Measurements from ENCODE around the gene ATP8B4. TPM values are rescaled to one million over a fixed set of nuclear protein-coding genes. Genes with fewer than 3 reads are reported as not detected.

Gene ATP8B4
- polyA plus RNA-seq, 1 of the 3 experiments (the other 2 are of a cell fraction), result 0.03 TPM

- no peak overlapping the region for H3K27ac ChIP-seq (ENCODE audit: low read depth in 2 of 2, low read length in 1 of 2)
Measured at GRCh38 chr15:49815526-49815925, 303.5 kb downstream of the ATP8B4 start.

More at GRCh38 chr15:49815526-49815925, 303.5 kb downstream of the ATP8B4 start:
- DNase-seq, result no peak
- Histone ChIP-seq H3K4me1 (ENCODE audit: control insufficient read depth in 1 of 2, insufficient read depth in 2 of 2, low read depth in 1 of 2, low read length in 1 of 2) (no peaks in the 10 kb centered on the region; a peak in 1 of 4 replicates), H3K4me3 (ENCODE audit: low read depth in 2 of 2, low read length in 1 of 2) (no peak overlapping the region), H3K9me3 (no peaks in the 10 kb centered on the region), H4K20me1 (ENCODE audit: insufficient read depth) (no peaks in the 10 kb centered on the region), H2AFZ (ENCODE audit: low read depth) (no peak overlapping the region), H3K4me2 (no peak overlapping the region), H3F3A (replicated peaks; ENCODE audit: insufficient read depth) (no peaks in the 10 kb centered on the region), H3K27me3 (ENCODE audit: insufficient read depth) (no peaks in the 10 kb centered on the region), H3K9me2 (no peaks in the 10 kb centered on the region), H3K9ac (no peak overlapping the region), H3K79me2 (ENCODE audit: insufficient read depth) (no peaks in the 10 kb centered on the region), H3K36me3 (replicated peaks in 1 of 2; ENCODE audit: control insufficient read depth in 1 of 2, insufficient read depth in 2 of 2, low read length in 1 of 2) (no peaks in the 10 kb centered on the region)
- TF ChIP-seq NFIC (IDR thresholded peaks at IDR 0.05; ENCODE audit: borderline replicate concordance) (no peak), TEAD4 (IDR thresholded peaks at IDR 0.05; ENCODE audit: borderline replicate concordance, insufficient read depth) (no peak), RFX5 (IDR thresholded peaks at IDR 0.05; ENCODE audit: low read length) (no peak), CHD2 (IDR thresholded peaks at IDR 0.05; ENCODE audit: low read length, partially characterized antibody) (no peak), ELF1 (IDR thresholded peaks at IDR 0.05) (no peak), TCF12 (IDR thresholded peaks at IDR 0.05) (no peak), RXRA (IDR thresholded peaks at IDR 0.05; ENCODE audit: borderline replicate concordance, low read depth) (no peak), JUND (IDR thresholded peaks at IDR 0.05) (no peak), NRF1 (IDR thresholded peaks at IDR 0.05; ENCODE audit: low read depth, low read length) (no peak), GABPA (IDR thresholded peaks at IDR 0.05; ENCODE audit: low read depth) (no peak), GATA2 (CRISPR knock-in tag; IDR thresholded peaks at IDR 0.05) (no peak), TAF1 (IDR thresholded peaks at IDR 0.05; ENCODE audit: borderline replicate concordance, low read depth, low read length) (no peak), RAD21 (IDR thresholded peaks at IDR 0.05; ENCODE audit: low read length) (no peak), FOXJ3 (CRISPR knock-in tag; IDR thresholded peaks at IDR 0.05) (no peak), SMC3 (IDR thresholded peaks at IDR 0.05; ENCODE audit: low read depth, low read length) (no peak)
- TF ChIP-seq, protein P1, sequence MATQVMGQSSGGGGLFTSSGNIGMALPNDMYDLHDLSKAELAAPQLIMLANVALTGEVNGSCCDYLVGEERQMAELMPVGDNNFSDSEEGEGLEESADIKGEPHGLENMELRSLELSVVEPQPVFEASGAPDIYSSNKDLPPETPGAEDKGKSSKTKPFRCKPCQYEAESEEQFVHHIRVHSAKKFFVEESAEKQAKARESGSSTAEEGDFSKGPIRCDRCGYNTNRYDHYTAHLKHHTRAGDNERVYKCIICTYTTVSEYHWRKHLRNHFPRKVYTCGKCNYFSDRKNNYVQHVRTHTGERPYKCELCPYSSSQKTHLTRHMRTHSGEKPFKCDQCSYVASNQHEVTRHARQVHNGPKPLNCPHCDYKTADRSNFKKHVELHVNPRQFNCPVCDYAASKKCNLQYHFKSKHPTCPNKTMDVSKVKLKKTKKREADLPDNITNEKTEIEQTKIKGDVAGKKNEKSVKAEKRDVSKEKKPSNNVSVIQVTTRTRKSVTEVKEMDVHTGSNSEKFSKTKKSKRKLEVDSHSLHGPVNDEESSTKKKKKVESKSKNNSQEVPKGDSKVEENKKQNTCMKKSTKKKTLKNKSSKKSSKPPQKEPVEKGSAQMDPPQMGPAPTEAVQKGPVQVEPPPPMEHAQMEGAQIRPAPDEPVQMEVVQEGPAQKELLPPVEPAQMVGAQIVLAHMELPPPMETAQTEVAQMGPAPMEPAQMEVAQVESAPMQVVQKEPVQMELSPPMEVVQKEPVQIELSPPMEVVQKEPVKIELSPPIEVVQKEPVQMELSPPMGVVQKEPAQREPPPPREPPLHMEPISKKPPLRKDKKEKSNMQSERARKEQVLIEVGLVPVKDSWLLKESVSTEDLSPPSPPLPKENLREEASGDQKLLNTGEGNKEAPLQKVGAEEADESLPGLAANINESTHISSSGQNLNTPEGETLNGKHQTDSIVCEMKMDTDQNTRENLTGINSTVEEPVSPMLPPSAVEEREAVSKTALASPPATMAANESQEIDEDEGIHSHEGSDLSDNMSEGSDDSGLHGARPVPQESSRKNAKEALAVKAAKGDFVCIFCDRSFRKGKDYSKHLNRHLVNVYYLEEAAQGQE (IDR thresholded peaks at IDR 0.05; ENCODE audit: low read depth, low read length), result no peak
- TF ChIP-seq, protein P2, sequence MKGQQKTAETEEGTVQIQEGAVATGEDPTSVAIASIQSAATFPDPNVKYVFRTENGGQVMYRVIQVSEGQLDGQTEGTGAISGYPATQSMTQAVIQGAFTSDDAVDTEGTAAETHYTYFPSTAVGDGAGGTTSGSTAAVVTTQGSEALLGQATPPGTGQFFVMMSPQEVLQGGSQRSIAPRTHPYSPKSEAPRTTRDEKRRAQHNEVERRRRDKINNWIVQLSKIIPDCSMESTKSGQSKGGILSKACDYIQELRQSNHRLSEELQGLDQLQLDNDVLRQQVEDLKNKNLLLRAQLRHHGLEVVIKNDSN (IDR thresholded peaks at IDR 0.05; ENCODE audit: borderline replicate concordance, low read depth), result no peak
- TF ChIP-seq, protein P3, sequence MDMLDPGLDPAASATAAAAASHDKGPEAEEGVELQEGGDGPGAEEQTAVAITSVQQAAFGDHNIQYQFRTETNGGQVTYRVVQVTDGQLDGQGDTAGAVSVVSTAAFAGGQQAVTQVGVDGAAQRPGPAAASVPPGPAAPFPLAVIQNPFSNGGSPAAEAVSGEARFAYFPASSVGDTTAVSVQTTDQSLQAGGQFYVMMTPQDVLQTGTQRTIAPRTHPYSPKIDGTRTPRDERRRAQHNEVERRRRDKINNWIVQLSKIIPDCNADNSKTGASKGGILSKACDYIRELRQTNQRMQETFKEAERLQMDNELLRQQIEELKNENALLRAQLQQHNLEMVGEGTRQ (IDR thresholded peaks at IDR 0.05; ENCODE audit: borderline replicate concordance, low read depth, low read length), result no peak
- TF ChIP-seq, protein P4, sequence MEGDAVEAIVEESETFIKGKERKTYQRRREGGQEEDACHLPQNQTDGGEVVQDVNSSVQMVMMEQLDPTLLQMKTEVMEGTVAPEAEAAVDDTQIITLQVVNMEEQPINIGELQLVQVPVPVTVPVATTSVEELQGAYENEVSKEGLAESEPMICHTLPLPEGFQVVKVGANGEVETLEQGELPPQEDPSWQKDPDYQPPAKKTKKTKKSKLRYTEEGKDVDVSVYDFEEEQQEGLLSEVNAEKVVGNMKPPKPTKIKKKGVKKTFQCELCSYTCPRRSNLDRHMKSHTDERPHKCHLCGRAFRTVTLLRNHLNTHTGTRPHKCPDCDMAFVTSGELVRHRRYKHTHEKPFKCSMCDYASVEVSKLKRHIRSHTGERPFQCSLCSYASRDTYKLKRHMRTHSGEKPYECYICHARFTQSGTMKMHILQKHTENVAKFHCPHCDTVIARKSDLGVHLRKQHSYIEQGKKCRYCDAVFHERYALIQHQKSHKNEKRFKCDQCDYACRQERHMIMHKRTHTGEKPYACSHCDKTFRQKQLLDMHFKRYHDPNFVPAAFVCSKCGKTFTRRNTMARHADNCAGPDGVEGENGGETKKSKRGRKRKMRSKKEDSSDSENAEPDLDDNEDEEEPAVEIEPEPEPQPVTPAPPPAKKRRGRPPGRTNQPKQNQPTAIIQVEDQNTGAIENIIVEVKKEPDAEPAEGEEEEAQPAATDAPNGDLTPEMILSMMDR (IDR thresholded peaks at IDR 0.05), result no peak
- CTCF ChIA-PET, result no interaction called here
- POLR2A ChIA-PET, result no interaction called here
- WGBS (ENCODE audit: low lambda C conversion rate), result 6% methylated on average over 1 of the region's 1 CpG

Data from SK-N-SH (cell line).